Tibial nerve (tissue), 4 donors: Measurements from ENCODE around the gene HDGFL3.

Experiments used
- EP300 ChIP-seq, 2 donors: sonication (generic); formaldehyde crosslinking; IDR thresholded peaks; one replicate each; pipeline ENCODE4 v1.6.1; 2017; ENCODE audit warnings: antibody characterized with exemption in 2 of 2, mild to moderate bottlenecking in 1 of 2
- POLR2A ChIP-seq, 2 donors: fragments of 450-650 bp; IDR thresholded peaks; one replicate each; pipeline ENCODE4 v1.6.1; 2017; ENCODE audit warnings: antibody characterized with exemption in 2 of 2, mild to moderate bottlenecking in 2 of 2, moderate library complexity in 2 of 2
- TF ChIP-seq, protein P1 (sequence below), 5 experiments: fragments of 200-600 bp in 3 of 5; fragments of 450-650 bp in 2 of 5; sonication (generic) in 3 of 5; IDR thresholded peaks; one replicate each; pipeline ENCODE4 v1.5.1; 2016 to 2019; ENCODE audit warnings: antibody characterized with exemption in 5 of 5, mild to moderate bottlenecking in 3 of 5, moderate library complexity in 2 of 5

GRCh38 chr15:83119968-83120581, 87.5 kb downstream of the HDGFL3 start:
- TF ChIP-seq POLR2A (IDR thresholded peaks at IDR 0.05) (no peak), EP300 (IDR thresholded peaks at IDR 0.05) (no peak)
- TF ChIP-seq, protein P1, sequence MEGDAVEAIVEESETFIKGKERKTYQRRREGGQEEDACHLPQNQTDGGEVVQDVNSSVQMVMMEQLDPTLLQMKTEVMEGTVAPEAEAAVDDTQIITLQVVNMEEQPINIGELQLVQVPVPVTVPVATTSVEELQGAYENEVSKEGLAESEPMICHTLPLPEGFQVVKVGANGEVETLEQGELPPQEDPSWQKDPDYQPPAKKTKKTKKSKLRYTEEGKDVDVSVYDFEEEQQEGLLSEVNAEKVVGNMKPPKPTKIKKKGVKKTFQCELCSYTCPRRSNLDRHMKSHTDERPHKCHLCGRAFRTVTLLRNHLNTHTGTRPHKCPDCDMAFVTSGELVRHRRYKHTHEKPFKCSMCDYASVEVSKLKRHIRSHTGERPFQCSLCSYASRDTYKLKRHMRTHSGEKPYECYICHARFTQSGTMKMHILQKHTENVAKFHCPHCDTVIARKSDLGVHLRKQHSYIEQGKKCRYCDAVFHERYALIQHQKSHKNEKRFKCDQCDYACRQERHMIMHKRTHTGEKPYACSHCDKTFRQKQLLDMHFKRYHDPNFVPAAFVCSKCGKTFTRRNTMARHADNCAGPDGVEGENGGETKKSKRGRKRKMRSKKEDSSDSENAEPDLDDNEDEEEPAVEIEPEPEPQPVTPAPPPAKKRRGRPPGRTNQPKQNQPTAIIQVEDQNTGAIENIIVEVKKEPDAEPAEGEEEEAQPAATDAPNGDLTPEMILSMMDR (IDR thresholded peaks at IDR 0.05): no peak
